ENCODE measurements around the gene HSBP1.
A peak's percentile ranks its signal among the peaks of the same experiment; 100 is the strongest.

The HSBP1 gene

GRCh38 chr16:83794860-83795554 lies 12.8 kb upstream of the HSBP1 start:
- Histone ChIP-seq H3K9me3 (no peaks in the 10 kb centered on the region), H3K4me1 (ENCODE audit: control insufficient read depth in 1 of 2, insufficient read depth in 1 of 2, low read depth in 1 of 2, low read length in 1 of 2) (no peaks in the 10 kb centered on the region), H3K27ac (no peak overlapping the region), H3K36me3 (no peaks in the 10 kb centered on the region), H3K27me3 (no peaks in the 10 kb centered on the region), H3K4me3 (ENCODE audit: low read depth in 1 of 2, low read length in 1 of 2) (no peak overlapping the region)
- no peak for TF ChIP-seq CTCF (IDR thresholded peaks at IDR 0.05)

- no peaks in the 10 kb centered on the region for H3K4me1 ChIP-seq (ENCODE audit: control insufficient read depth in 1 of 2, insufficient read depth in 1 of 2, low read depth in 1 of 2, low read length in 1 of 2)
- TF ChIP-seq CTCF (IDR thresholded peaks at IDR 0.05): no peak
- no peak overlapping the region for H3K4me3 ChIP-seq (ENCODE audit: low read depth in 1 of 2, low read length in 1 of 2)
- no peak overlapping the region for H3K27ac ChIP-seq
- no peaks in the 10 kb centered on the region for H3K9me3 ChIP-seq
- H3K27me3 ChIP-seq: no peaks in the 10 kb centered on the region
- H3K36me3 ChIP-seq: no peaks in the 10 kb centered on the region
Measured at GRCh38 chr16:83797013-83797412, 10.8 kb upstream of the HSBP1 start.

- no peak for TF ChIP-seq CTCF (IDR thresholded peaks at IDR 0.05)
Measured at GRCh38 chr16:83799336-83799735, 8.4 kb upstream of the HSBP1 start.

GRCh38 chr16:83802135-83802534 lies 5.6 kb upstream of the HSBP1 start:
- no peak for TF ChIP-seq CTCF (IDR thresholded peaks at IDR 0.05)

More at GRCh38 chr16:83799336-83799735, 8.4 kb upstream of the HSBP1 start:
- H3K9me3 ChIP-seq: no peaks in the 10 kb centered on the region
- H3K27ac ChIP-seq: no peak overlapping the region
- no peak overlapping the region for H3K4me3 ChIP-seq (ENCODE audit: low read depth in 1 of 2, low read length in 1 of 2)
- H3K36me3 ChIP-seq: no peaks in the 10 kb centered on the region
- H3K27me3 ChIP-seq: no peaks in the 10 kb centered on the region
- H3K4me1 ChIP-seq (ENCODE audit: control insufficient read depth in 1 of 2, insufficient read depth in 1 of 2, low read depth in 1 of 2, low read length in 1 of 2): peaks cover 17 to 19% of the 10 kb centered on the region in 2 experiments

GRCh38 chr16:83802554-83803205 lies 5.1 kb upstream of the HSBP1 start:
- Histone ChIP-seq H3K27ac (peak overlapping the region; percentile 22), H3K36me3 (no peaks in the 10 kb centered on the region), H3K9me3 (no peaks in the 10 kb centered on the region), H3K4me1 (ENCODE audit: control insufficient read depth in 1 of 2, insufficient read depth in 1 of 2, low read depth in 1 of 2, low read length in 1 of 2) (peaks cover 50 to 51% of the 10 kb centered on the region in 2 experiments), H3K4me3 (ENCODE audit: low read depth in 1 of 2, low read length in 1 of 2) (no peak overlapping the region), H3K27me3 (no peaks in the 10 kb centered on the region)
- TF ChIP-seq CTCF (IDR thresholded peaks at IDR 0.05): no peak

More at GRCh38 chr16:83802135-83802534, 5.6 kb upstream of the HSBP1 start:
- no peaks in the 10 kb centered on the region for H3K36me3 ChIP-seq
- H3K4me3 ChIP-seq (ENCODE audit: low read depth in 1 of 2, low read length in 1 of 2): no peak overlapping the region
- H3K4me1 ChIP-seq (ENCODE audit: control insufficient read depth in 1 of 2, insufficient read depth in 1 of 2, low read depth in 1 of 2, low read length in 1 of 2): peaks cover 45% of the 10 kb centered on the region in 2 experiments
- H3K9me3 ChIP-seq: no peaks in the 10 kb centered on the region
- no peaks in the 10 kb centered on the region for H3K27me3 ChIP-seq
- H3K27ac ChIP-seq: no peak overlapping the region

Measured in neutrophil (primary cell).